ENCODE results near the gene PCK2. TPM values are rescaled to one million over a fixed set of nuclear protein-coding genes. Genes with fewer than 3 reads are reported as not detected.
A peak's percentile ranks its signal among the peaks of the same experiment; 100 is the strongest.

PCK2 gene
- total RNA-seq, 1 donor = 24.8 TPM

- DNase-seq (ENCODE audit: low read depth in 2 of 3, low spot score in 2 of 3) = peak; percentile 98 to 100 (median 99)
Measured at GRCh38 chr14:24114532-24115421, 20.7 kb downstream of the PCK2 start, which contains the start of the genes DCAF11 and NRL. Gene DCAF11 (plus strand): TSS chr14:24114777. CDS start chr14:24115595, 818 bp downstream. Gene NRL (minus strand): TSS chr14:24114949. CDS start chr14:24082848, 32,101 bp downstream.

GRCh38 chr14:24115422-24116127 is 21.5 kb downstream of the PCK2 start:
- DNase-seq (ENCODE audit: low read depth in 2 of 3, low spot score in 2 of 3) = no peak

DNA sequence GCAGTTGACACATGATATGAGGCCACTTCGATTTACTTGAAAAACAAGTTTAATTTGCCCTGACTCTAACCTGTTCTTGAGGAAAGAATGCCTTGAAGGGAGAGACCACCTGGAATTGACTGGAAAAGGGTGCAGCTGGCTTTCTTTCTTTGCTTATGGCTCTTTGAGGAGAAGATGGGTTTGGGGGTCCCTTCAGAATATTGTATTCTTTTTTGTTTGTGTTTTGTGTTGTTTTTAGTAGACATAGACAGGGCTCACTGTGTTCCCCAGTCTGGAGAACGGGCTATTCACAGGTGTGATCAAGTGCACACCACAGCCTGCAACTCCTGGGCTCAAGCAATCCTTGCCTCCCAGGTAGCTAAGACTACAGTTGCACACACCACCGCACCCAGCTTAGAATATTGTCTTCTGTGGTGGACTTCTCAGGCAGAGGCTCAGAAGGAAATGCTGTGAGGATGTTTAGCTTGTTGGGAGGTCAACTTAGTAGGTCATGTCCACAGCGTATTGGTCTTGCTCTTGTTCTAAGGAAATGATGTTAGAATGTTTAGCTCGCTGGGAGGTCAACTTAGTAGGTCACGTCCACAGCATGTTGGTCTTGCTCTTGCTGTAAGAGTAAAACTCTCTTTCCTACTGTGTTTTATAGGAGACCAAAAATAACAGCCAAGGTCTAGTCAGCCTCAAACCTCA is 22.2 kb downstream of the PCK2 start:
- DNase-seq (ENCODE audit: low read depth in 2 of 3, low spot score in 2 of 3) = no peak

DNA sequence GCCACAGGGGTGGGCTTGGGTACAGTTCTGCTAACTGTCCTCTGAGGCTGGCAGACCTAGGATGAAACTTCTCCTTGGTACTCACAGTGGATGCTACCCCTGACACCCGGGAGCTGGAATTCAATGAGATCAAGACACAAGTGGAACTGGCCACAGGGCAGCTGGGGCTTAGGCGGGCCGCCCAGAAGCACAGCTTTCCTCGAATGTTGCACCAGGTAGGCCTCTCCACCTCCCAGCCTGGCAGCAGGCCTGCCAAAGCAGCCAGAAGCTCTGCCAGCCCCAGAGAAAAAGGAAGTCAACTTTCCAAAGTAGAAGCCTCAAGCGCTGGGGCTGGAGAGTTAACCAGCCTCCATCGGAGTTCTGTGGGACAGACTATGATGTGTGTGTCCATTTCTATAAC is 23.1 kb downstream of the PCK2 start:
- DNase-seq (ENCODE audit: low read depth in 2 of 3, low spot score in 2 of 3) = no peak

DNA sequence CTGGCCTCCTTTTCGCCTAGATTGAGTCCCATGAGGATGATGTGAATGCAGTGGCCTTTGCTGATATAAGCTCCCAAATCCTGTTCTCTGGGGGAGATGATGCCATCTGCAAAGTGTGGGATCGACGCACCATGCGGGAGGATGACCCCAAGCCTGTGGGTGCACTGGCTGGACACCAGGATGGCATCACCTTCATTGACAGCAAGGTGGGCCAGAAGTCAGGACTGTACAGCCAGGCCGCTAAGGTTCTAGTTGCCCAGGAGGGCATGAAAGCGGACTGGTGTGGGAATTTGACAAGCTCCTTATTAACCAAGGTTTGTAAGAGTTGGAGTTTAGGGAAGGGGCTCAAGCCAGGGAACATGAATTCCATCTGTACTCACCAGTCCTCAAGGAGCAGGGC is 25.6 kb downstream of the PCK2 start:
- no peak for DNase-seq (ENCODE audit: low read depth in 2 of 3, low spot score in 2 of 3)

DNA sequence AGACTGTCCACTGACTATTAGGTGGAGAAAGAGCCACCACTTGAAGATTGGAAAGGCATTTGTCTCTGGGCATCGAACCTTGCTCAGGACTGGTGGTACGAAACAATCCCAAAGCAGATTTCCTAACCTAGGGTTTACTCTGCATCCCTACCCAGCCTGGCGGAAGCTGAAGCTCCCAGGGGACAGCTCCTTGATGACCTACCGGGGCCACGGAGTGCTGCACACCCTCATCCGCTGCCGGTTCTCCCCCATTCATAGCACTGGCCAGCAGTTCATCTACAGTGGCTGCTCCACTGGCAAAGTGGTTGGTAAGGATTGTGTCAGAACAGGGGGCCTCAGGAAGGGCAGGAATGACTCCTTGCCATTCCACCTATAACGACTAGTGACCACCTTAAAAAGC is 27.1 kb downstream of the PCK2 start:
- DNase-seq (ENCODE audit: low read depth in 2 of 3, low spot score in 2 of 3) = no peak

- DNase-seq (ENCODE audit: low read depth in 2 of 3, low spot score in 2 of 3) = no peak
Measured at GRCh38 chr14:24122416-24122815, 28.3 kb downstream of the PCK2 start.

GRCh38 chr14:24122898-24123297 is 28.8 kb downstream of the PCK2 start:
- DNase-seq (ENCODE audit: low read depth in 2 of 3, low spot score in 2 of 3) = no peak

DNA sequence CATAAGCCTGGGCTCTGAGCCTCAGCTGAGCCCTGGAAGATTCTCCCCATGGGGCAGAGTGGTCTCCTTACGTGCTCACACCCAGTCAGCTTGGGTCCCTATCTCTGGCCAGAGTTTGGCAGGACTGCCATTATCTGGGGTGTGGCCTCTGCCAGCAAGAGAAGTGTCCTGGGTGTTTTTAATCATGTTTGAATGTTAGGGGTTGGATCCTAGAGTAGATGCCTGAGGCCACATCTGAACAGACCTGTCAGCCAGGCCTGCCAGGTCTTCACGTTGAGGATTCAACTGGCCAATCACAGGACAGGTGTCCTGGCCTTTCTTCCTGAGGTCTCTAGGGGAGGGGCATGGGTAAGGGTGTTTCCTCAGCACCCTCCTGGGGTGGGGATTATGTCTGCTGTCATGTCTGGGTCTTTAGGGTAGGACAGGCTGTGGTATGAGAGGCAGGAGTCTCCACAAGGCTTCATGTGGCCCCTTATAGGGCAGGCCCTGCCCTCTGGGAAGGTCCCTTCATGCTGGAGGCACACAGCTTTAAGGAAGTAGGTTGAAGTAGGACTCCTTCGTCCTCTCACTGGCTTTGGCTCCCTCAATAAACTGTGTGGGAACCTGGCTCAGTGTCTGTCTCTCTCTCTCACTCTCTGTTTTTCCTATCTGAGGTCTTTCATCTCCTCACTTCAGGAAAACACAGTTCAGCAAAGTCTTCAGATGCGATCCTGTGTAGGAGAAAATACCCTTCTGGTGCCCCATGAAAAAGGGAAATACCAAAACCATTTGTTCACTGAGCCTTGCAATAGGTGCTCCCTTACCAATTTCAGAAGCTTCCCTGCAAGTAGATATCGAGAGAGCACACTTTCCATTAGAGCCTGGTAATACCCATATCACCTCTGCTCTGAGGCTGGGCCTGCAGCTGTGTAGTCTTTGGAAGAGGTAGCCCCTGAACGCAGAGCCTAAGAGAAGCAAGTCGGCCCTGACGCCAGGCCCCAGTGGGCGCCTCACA is 29.6 kb downstream of the PCK2 start:
- DNase-seq (ENCODE audit: low read depth in 2 of 3, low spot score in 2 of 3) = no peak

DNA sequence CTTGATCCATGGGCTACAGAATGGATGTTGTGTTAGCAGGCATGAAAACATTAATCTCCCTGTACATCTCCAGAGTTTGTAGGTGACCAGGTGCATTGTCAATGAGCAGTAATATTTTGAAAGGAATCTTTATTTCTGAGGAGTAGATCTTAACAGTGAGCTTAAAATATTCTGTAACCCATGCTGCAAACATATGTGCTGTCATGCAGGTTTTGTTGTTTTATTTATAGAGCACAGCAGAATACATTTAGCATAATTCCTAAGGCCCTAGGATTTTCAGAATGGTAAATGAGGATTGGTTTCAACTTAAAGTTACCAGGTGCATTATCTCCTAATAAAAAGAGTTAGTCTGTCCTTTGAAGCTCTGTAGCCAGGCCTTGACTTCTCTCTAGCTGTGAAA is 32.8 kb downstream of the PCK2 start:
- no peak for DNase-seq (ENCODE audit: low read depth in 2 of 3, low spot score in 2 of 3)

DNA sequence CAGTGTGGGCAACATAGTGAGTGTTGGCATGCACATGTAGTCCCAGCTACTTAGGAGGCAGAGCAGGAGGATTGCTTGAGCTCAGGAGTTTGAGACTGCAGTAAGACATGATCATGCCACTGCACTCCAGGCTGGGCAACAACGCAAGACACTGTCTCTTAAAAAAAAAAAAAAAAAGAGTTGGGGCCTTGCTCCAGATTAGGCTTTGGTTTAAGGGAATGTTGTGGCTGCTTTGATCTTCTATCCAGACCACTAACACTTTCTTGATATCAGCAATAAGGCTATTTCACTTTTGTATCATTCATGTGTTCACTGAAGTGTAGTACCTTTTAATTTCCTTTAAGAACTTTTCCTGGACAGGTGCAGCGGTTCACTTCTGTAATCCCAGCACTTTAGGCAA is 33.6 kb downstream of the PCK2 start:
- no peak for DNase-seq (ENCODE audit: low read depth in 2 of 3, low spot score in 2 of 3)

GRCh38 chr14:24129410-24129998 is 35.4 kb downstream of the PCK2 start:
- no peak for DNase-seq (ENCODE audit: low read depth in 2 of 3, low spot score in 2 of 3)

GRCh38 chr14:24130380-24130716 is 36.2 kb downstream of the PCK2 start, which contains the start of gene FITM1:
Gene FITM1 (plus strand): TSS chr14:24130659. CDS start chr14:24131564, 905 bp downstream.
- no peak for DNase-seq (ENCODE audit: low read depth in 2 of 3, low spot score in 2 of 3)

- DNase-seq (ENCODE audit: low read depth in 2 of 3, low spot score in 2 of 3) = no peak
Measured at GRCh38 chr14:24130717-24131548, 36.8 kb downstream of the PCK2 start.

GRCh38 chr14:24131549-24131966 is 37.4 kb downstream of the PCK2 start:
- DNase-seq (ENCODE audit: low read depth in 2 of 3, low spot score in 2 of 3) = no peak

DNA sequence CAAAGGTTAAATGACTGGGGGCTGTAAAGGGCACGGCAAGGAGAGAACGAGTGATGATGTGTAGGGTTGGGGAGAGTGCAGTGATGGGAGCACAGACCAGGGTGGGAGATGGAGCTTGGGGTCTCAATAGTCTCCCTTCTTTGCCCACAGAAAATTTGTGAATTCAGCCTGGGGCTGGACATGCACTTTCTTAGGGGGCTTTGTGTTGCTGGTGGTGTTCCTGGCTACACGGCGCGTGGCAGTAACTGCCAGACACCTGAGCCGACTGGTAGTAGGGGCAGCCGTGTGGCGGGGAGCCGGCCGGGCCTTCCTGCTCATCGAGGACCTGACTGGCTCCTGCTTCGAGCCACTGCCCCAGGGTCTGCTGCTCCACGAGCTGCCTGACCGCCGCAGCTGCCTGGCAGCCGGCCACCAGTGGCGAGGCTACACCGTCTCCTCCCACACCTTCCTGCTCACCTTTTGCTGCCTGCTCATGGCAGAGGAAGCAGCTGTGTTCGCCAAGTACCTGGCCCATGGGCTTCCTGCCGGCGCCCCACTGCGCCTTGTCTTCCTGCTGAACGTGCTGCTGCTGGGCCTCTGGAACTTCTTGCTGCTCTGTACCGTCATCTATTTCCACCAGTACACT is 38.1 kb downstream of the PCK2 start:
- DNase-seq (ENCODE audit: low read depth in 2 of 3, low spot score in 2 of 3) = peak in 1 of 3 donors; percentile 33

GRCh38 chr14:24132976-24133375 is 38.9 kb downstream of the PCK2 start:
- DNase-seq (ENCODE audit: low read depth in 2 of 3, low spot score in 2 of 3) = no peak

GRCh38 chr14:24133735-24134134 is 39.6 kb downstream of the PCK2 start:
- no peak for DNase-seq (ENCODE audit: low read depth in 2 of 3, low spot score in 2 of 3)

- no peak for DNase-seq (ENCODE audit: low read depth in 2 of 3, low spot score in 2 of 3)
Measured at GRCh38 chr14:24135584-24135833, 41.4 kb downstream of the PCK2 start.
